Activated CD4-positive, alpha-beta T cell treated with anti-CD3 and anti-CD28 coated beads for 24 hours (primary cell): ENCODE results near the gene SPNS1.
A peak's percentile ranks its signal among the peaks of the same experiment; 100 is the strongest.
"Not testable (repeated sequence)": the region's sequence is repeated elsewhere in the genome, so short reads cannot be mapped to it uniquely, and the experiment has no call there.

ENCODE experiments used
- DNase-seq, 2 donors: peaks; one replicate each; pipeline ENCODE4 v3.0.0-alpha.2; 2020; ENCODE audit warnings: low read depth in 2 of 2

The SPNS1 gene

GRCh38 chr16:28990375-28991040, 15.9 kb downstream of the SPNS1 start:
- peak; percentile 63 to 64 for DNase-seq

GRCh38 chr16:28991687-28992086, 17.1 kb downstream of the SPNS1 start:
- DNase-seq = no peak

- no peak for DNase-seq
Observed at GRCh38 chr16:28992496-28992895, 17.9 kb downstream of the SPNS1 start.

DNA sequence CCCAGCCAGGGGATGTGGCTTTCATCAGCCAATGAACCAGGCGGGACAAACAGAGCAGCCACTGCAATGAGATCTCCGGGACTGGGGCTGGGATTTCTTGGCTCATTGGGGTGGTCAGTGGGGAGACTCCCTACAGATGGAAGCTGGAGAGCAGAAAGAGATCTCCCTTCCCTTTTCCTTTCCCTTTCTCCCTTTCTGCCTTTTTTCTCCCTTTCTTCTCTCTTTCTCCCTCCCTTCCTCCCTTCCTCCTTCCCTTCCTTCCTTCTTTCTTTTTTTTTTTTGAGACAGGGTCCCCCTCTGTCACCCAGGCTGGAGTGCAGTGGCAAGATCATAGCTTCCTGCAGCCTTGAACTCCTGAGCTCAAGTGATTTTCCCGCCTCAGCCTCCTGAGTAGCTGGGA, 24.3 kb downstream of the SPNS1 start:
- DNase-seq = no peak

DNA sequence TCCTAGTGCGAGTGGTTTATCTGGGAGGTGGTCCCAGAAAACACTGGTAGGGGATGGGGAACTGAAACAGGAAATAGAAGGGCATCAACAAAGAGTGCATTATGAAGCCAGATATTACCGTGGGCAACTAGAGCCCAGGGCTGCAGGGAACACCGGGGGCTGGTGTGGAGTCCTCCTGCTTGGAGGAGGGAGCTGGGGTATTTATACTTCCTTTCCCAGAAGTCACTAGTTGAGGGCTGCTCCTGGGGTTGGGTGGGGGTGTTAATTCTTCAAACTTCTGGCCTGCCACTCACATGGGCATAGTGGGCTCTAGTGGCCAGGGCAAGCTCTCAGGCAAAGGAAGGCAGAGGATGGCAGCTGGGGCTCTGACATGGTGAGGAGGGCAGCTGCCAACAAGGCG, 25.0 kb downstream of the SPNS1 start:
- DNase-seq = no peak

GRCh38 chr16:29000019-29000418, 25.4 kb downstream of the SPNS1 start:
- no peak for DNase-seq

DNA sequence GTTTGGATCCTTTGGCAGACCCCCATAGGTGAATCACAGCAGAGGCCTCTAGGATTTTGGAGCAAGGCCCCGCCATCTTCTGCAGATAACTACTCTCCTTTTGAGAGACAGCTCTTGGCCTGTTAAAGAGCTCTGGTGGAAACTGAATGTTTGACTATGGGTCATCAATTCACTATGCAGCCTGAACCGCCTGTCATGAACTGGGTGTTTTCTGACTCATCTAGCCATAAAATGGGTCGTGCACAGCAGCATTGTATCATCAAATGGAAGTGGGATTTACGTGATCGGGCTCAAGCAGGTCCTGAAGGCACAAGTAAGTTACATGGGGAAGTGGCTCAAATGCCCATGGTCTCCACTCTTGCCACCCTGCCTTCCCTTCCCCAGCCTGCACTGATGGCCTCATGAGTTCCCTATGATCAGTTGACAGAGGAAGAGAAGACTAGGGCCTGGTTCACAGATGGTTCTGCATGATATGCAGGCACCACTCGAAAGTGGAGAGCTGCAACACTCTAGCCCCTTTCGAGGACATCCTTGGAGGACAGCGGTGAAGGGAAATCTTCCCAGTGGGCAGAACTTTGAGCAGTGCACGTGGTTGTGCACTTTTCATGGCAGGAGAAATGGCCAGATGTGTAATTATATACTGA, 30.0 kb downstream of the SPNS1 start:
- DNase-seq = not testable (repeated sequence)

DNA sequence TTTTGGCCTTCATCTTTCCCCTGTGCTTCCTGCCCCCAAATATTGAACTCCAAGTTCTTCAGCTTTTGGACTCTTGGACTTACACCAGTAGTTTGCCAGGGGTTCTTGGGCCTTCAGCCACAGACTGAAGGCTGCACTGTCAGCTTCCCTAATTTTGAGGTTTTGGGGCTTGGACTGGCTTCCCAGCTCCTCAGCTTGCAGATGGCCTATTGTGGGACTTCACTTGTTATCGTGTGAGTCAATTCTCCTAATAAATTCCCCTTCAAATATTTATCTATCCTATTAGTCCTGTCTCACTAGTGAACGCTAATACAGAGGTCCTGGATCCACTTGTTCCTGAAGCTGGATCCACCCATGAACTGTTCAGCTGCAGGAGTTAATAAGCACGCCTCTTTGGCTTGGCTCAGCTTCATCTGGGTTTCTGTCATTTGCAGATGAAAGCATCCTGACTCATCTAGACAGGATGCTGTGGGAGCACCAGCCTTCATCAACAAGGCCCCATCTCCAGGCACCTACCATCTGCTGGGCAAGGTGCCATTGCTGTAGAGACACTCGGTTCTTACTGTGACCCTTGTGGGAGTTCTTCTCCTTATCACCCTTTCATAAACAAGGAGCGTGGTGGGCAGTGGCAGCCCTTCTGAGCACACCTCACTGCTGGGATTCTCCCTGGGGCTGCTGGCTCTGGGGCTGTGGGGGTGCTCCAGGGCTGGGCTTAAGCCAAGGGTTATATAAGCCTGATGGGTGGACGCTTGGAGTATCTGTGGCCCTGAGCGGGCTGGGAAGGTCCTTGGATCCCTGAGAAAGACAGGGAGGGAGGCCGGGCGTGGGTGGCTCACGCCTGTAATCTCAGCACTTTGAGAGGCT, 33.4 kb downstream of the SPNS1 start:
- peak; percentile 53 to 65 for DNase-seq

- no peak for DNase-seq
Observed at GRCh38 chr16:29009050-29009837, 34.7 kb downstream of the SPNS1 start.

- DNase-seq = no peak
Observed at GRCh38 chr16:29009838-29010166, 35.2 kb downstream of the SPNS1 start.

GRCh38 chr16:29011112-29011511, 36.5 kb downstream of the SPNS1 start:
- DNase-seq = no peak

- no peak for DNase-seq
Observed at GRCh38 chr16:29011851-29012250, 37.3 kb downstream of the SPNS1 start.

GRCh38 chr16:29012913-29013553, 38.5 kb downstream of the SPNS1 start:
- DNase-seq = no peak

GRCh38 chr16:29014561-29015069, 40.0 kb downstream of the SPNS1 start:
- DNase-seq = no peak

GRCh38 chr16:29022196-29022595, 47.6 kb downstream of the SPNS1 start:
- DNase-seq = no peak

DNA sequence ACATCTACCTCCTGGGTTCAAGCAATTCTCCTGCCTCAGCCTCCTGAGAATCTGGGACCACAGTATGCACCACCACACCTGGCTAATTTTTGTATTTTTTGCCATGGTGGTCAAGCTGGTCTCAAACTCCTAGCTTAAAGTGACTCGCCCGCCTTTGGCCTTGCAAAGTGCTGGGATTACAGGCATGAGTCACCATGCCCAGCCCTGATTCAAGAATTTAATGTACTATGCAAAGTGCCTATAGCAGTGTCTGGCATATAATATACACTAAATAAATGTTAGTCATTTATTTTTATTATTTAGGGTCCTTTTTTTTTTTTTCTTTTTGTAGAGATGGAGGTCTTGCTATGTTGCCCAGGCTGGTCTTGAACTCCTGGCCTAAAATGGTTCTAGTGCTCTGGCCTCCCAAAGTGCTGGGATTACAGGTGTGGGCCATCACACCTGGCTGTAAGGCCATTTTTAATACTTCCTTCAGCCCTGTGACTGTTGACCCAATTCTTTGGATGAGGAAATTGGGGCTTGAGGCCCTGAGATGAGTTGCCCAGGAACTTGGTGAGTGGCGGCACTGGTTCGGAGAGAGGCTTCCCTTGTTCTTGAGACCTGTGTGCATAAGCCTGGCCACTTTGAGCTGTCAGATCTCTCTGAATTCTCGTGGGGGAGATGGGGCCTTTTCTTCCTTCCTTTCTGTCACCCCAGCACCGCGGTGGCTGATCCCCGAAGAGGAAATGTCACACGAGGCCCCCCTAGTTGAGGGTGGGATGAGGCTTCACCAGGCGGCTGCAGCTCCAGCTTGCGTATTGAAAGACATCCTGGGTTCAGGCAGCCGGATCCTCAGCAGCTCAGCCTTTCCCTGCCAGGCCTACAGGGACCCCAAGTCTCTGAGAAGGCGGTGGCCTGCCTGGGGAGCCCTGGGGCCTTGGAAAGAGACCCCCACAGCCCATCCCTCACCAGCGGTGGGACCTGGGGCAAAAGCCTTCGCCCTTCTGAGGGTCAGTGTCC, 49.0 kb downstream of the SPNS1 start:
- DNase-seq = no peak

- DNase-seq = no peak
Observed at GRCh38 chr16:29024278-29024677, 49.7 kb downstream of the SPNS1 start.

DNA sequence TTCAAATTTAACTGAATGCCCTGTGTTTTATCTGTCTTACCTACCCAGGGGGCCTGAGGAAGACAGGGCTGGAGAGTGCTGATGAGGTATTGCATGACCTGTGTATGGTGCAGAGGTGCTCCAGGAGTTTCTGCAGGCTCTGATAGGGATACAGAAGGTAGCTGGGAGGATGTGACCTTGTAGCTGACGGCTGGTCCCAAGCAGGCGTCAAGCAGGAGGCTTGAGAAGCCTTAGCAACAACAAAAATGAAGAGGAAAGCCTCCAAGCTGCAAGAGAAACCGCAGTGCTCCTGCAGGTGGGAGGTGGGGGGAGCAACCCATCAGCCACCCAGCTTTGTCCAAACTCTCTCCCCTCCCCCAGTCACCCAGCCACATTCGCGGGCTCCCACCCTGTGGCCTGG, 50.6 kb downstream of the SPNS1 start:
- DNase-seq = no peak

DNA sequence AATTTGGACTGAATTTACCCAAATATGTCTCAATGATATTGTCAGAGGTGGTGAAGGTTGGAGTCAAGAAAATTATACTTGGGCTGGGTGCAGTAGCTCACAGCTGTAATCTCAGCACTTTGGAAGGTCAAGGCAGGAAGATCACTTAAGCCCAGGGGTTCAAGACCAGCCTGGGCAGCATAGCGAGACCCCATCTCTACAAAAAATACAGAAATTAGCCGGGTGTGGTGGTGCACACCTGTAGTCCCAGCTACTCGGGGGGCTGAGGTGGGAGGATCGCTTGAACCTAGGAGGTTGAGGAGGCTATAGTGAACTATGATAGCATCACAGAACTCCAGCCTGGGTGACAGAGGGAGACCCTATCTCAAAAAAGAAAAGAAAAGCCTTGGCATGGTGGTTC, 51.2 kb downstream of the SPNS1 start:
- no peak for DNase-seq
